AG10803 (cell line): ENCODE measurements around the gene PPIL1.
A peak's percentile ranks its signal among the peaks of the same experiment; 100 is the strongest.

Source experiments
- DNase-seq: peaks from one replicate; pipeline ENCODE4 v3.0.0; 2010; ENCODE audit warnings: low read depth
- H3K4me3 ChIP-seq: 2 replicates; pipeline ENCODE4 v1.5.1; 2011; ENCODE audit warnings: mild to moderate bottlenecking, low read length, control low read depth
- CTCF ChIP-seq: conservative IDR thresholded peaks from 2 replicates; pipeline ENCODE4 v1.5.1; 2011; ENCODE audit warnings: mild to moderate bottlenecking, low read length, control low read depth, inconsistent platforms

The PPIL1 gene

GRCh38 chr6:36914227-36914794 is 39.7 kb upstream of the PPIL1 start:
- no peak overlapping the region for H3K4me3 ChIP-seq
- peak; percentile 49 for TF ChIP-seq CTCF
- no peak for DNase-seq

- no peak for DNase-seq
- TF ChIP-seq CTCF: no peak
- no peak overlapping the region for H3K4me3 ChIP-seq
Measured at GRCh38 chr6:36913082-36913481, 38.5 kb upstream of the PPIL1 start.

GRCh38 chr6:36912586-36912985 is 38.0 kb upstream of the PPIL1 start:
- peak; percentile 90 for DNase-seq
- TF ChIP-seq CTCF: no peak
- H3K4me3 ChIP-seq: no peak overlapping the region

GRCh38 chr6:36912030-36912454 is 37.4 kb upstream of the PPIL1 start:
- no peak for TF ChIP-seq CTCF
- H3K4me3 ChIP-seq: no peak overlapping the region
- no peak for DNase-seq

GRCh38 chr6:36908747-36909146 is 34.1 kb upstream of the PPIL1 start:
- H3K4me3 ChIP-seq: no peak overlapping the region
- no peak for DNase-seq
- TF ChIP-seq CTCF: no peak

- H3K4me3 ChIP-seq: no peak overlapping the region
- DNase-seq: no peak
- no peak for TF ChIP-seq CTCF
Measured at GRCh38 chr6:36907781-36908180, 33.2 kb upstream of the PPIL1 start.

GRCh38 chr6:36906539-36907325 is 32.1 kb upstream of the PPIL1 start:
- TF ChIP-seq CTCF: no peak
- no peak for DNase-seq
- H3K4me3 ChIP-seq: no peak overlapping the region
